ENCODE data around the gene TLCD3B.

Gene TLCD3B

DNA sequence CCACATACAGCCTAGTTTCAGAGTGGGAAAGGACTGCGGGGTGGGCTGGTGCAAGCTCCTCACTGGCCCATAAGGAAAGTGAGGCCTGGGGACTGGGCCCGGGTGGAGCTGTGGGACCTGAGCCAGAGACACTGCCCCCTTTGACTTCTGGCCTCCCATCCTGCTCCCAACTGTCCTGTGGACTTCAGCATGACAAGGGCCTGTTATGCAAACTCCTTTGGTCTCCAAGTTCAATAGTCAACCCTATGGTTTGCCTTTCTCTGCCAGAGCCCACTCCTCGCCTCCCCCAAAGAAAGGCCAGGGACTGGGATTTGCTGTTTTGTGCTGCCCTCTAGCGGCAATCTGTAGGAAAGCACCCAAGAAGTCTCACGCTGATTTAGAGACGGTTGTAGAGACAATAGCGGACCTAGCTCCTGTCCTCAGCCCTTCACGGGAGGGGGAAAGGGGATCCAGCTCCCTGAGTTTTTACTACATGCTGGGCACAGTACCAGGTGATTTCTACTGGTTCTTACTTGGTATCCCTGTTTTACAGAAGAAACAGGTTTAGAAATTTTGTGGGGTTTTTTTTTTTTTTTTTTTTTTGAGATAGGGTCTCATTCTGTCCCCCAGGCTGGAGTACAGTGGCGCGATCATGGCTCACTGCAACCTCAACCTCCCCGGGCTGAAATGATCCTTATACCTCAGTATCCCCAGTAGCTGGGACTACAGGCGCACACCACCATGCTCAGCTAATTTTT is 1.2 kb upstream of the TLCD3B start:
- no peak overlapping the region for H2AFZ ChIP-seq (ENCODE audit: insufficient read depth, low read length, poor library complexity)
- H3K79me2 ChIP-seq (ENCODE audit: control insufficient read depth, insufficient read depth, low read length, poor library complexity): no peaks in the 10 kb centered on the region
- H3K79me1 ChIP-seq (ENCODE audit: low read length): no peaks in the 10 kb centered on the region
- H3K27ac ChIP-seq (ENCODE audit: low read depth, low read length): no peak overlapping the region
- H3K4me1 ChIP-seq (ENCODE audit: control insufficient read depth in 1 of 2, insufficient read depth in 2 of 2, low read length in 2 of 2): no peaks in the 10 kb centered on the region
- no peak overlapping the region for H3K4me2 ChIP-seq (ENCODE audit: low read length)
- H3K27me3 ChIP-seq (ENCODE audit: insufficient read depth, low read length): peaks cover 25% of the 10 kb centered on the region
- no peak overlapping the region for H4K91ac ChIP-seq (ENCODE audit: low read depth, low read length)
- H2BK120ac ChIP-seq (ENCODE audit: insufficient read depth, low read length, poor library complexity): no peak overlapping the region
- peaks cover 2% of the 10 kb centered on the region for H3K9me3 ChIP-seq (ENCODE audit: insufficient read depth, low read depth, low read length)
- H3K18ac ChIP-seq (ENCODE audit: low read length): no peak overlapping the region
- no peak overlapping the region for H2BK5ac ChIP-seq (ENCODE audit: low read depth, low read length, poor library complexity)
- no peak overlapping the region for H3K23ac ChIP-seq (ENCODE audit: low read length)
- H4K12ac ChIP-seq (ENCODE audit: low read depth, low read length): no peak overlapping the region
- no peak overlapping the region for H3K14ac ChIP-seq (ENCODE audit: low read length)
- H3K9ac ChIP-seq (ENCODE audit: low read length): no peak overlapping the region
- H2BK12ac ChIP-seq (ENCODE audit: low read length): no peak overlapping the region
- no peak overlapping the region for H3K4ac ChIP-seq (ENCODE audit: low read depth, low read length)
- no CpG with 5 or more reads among the region's 12 CpGs for WGBS (ENCODE audit: extremely low coverage, insufficient coverage, insufficient read length)
- H2AK5ac ChIP-seq (ENCODE audit: low read length): no peak overlapping the region
- H3K4me3 ChIP-seq (ENCODE audit: low read depth, low read length): no peak overlapping the region
- no peaks in the 10 kb centered on the region for H3K36me3 ChIP-seq (ENCODE audit: control insufficient read depth in 1 of 2, insufficient read depth in 2 of 2, low read length in 2 of 2)
- peak; percentile 33 to 76 for DNase-seq
- H4K8ac ChIP-seq (ENCODE audit: low read depth, low read length): no peak overlapping the region

DNA sequence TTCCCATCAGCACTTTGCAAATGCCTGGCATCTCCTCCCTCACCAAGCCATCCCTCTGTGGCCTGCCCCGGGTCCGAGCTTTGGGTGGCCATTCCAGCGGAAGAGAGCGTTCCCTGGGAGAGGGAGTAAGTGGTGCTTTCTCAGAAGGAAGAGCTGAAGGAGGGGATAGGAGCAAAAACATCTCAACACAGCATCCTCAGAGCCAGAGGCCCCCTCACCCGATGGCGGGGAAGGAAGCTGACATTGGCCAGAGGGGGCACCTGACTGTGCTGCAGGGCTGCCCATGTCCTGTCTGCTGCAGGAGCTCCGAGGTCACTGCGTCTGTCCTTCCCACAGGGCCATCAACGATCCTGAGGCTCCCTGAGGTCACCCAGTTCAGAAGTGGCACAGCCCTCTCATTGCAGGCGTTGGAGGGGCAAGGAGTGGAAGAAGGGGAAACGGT is 427 bp upstream of the TLCD3B start:
- Histone ChIP-seq H3K27ac (ENCODE audit: low read depth, low read length) (no peak overlapping the region), H3K9me3 (ENCODE audit: insufficient read depth, low read depth, low read length) (peaks cover 2% of the 10 kb centered on the region), H4K12ac (ENCODE audit: low read depth, low read length) (no peak overlapping the region), H3K23ac (ENCODE audit: low read length) (no peak overlapping the region), H3K36me3 (ENCODE audit: control insufficient read depth in 1 of 2, insufficient read depth in 2 of 2, low read length in 2 of 2) (no peaks in the 10 kb centered on the region), H3K4me1 (ENCODE audit: control insufficient read depth in 1 of 2, insufficient read depth in 2 of 2, low read length in 2 of 2) (no peaks in the 10 kb centered on the region), H3K27me3 (ENCODE audit: insufficient read depth, low read length) (peaks cover 25% of the 10 kb centered on the region), H2BK120ac (ENCODE audit: insufficient read depth, low read length, poor library complexity) (no peak overlapping the region), H2BK5ac (ENCODE audit: low read depth, low read length, poor library complexity) (no peak overlapping the region), H3K18ac (ENCODE audit: low read length) (no peak overlapping the region), H2BK12ac (ENCODE audit: low read length) (no peak overlapping the region), H3K79me1 (ENCODE audit: low read length) (no peaks in the 10 kb centered on the region), H4K8ac (ENCODE audit: low read depth, low read length) (no peak overlapping the region), H2AFZ (ENCODE audit: insufficient read depth, low read length, poor library complexity) (no peak overlapping the region), H3K4me3 (ENCODE audit: low read depth, low read length) (no peak overlapping the region), H3K4ac (ENCODE audit: low read depth, low read length) (no peak overlapping the region), H3K9ac (ENCODE audit: low read length) (no peak overlapping the region), H3K14ac (ENCODE audit: low read length) (no peak overlapping the region), H3K4me2 (ENCODE audit: low read length) (no peak overlapping the region), H2AK5ac (ENCODE audit: low read length) (no peak overlapping the region), H3K79me2 (ENCODE audit: control insufficient read depth, insufficient read depth, low read length, poor library complexity) (no peaks in the 10 kb centered on the region), H4K91ac (ENCODE audit: low read depth, low read length) (no peak overlapping the region)
- WGBS (ENCODE audit: extremely low coverage, insufficient coverage, insufficient read length): no CpG with 5 or more reads among the region's 11 CpGs
- DNase-seq: no peak

DNA sequence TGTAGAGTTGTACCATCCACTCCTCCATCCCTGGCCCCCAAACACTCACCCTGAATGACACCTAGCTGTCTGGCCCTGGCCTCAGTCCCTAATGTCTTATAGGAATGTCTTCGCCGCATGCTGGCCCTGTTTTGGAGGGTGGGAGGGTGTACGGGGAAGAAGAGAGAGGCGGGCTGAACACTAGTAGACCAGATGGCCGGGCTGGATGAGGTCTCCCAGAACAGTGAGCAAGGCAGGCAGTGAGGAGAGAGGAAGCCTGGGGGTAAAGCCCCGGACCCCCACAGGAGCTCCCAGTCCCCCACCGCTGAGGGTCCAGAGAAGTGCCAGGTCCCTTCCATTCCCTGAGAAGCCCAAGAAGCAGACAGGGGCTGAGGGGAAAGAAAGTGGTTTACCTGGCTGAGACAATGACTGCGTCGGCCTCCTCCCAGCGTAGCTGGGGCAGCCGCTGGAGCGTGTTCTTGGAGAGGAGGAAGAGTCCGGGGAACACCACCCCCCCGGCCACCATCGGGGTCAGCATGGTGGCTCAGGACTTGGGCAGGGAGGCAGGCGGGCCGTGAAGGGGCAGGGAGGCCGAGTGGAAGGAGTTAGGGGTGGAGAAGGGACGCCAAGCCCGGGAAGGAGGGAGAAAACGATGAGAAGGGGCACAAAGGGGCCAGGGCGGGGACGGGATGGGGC is 923 bp downstream of the TLCD3B start:
- Histone ChIP-seq H2AK5ac (ENCODE audit: low read length) (no peak overlapping the region), H3K79me1 (ENCODE audit: low read length) (no peaks in the 10 kb centered on the region), H3K9me3 (ENCODE audit: insufficient read depth, low read depth, low read length) (peaks cover 2% of the 10 kb centered on the region), H3K79me2 (ENCODE audit: control insufficient read depth, insufficient read depth, low read length, poor library complexity) (no peaks in the 10 kb centered on the region), H3K14ac (ENCODE audit: low read length) (no peak overlapping the region), H3K4me3 (ENCODE audit: low read depth, low read length) (no peak overlapping the region), H4K91ac (ENCODE audit: low read depth, low read length) (no peak overlapping the region), H3K27ac (ENCODE audit: low read depth, low read length) (no peak overlapping the region), H3K27me3 (ENCODE audit: insufficient read depth, low read length) (peaks cover 25% of the 10 kb centered on the region), H3K18ac (ENCODE audit: low read length) (no peak overlapping the region), H4K8ac (ENCODE audit: low read depth, low read length) (no peak overlapping the region), H4K12ac (ENCODE audit: low read depth, low read length) (no peak overlapping the region), H2BK5ac (ENCODE audit: low read depth, low read length, poor library complexity) (no peak overlapping the region), H2AFZ (ENCODE audit: insufficient read depth, low read length, poor library complexity) (no peak overlapping the region), H2BK12ac (ENCODE audit: low read length) (no peak overlapping the region), H2BK120ac (ENCODE audit: insufficient read depth, low read length, poor library complexity) (no peak overlapping the region), H3K9ac (ENCODE audit: low read length) (no peak overlapping the region), H3K4me2 (ENCODE audit: low read length) (no peak overlapping the region), H3K36me3 (ENCODE audit: control insufficient read depth in 1 of 2, insufficient read depth in 2 of 2, low read length in 2 of 2) (no peaks in the 10 kb centered on the region), H3K4ac (ENCODE audit: low read depth, low read length) (no peak overlapping the region), H3K23ac (ENCODE audit: low read length) (no peak overlapping the region), H3K4me1 (ENCODE audit: control insufficient read depth in 1 of 2, insufficient read depth in 2 of 2, low read length in 2 of 2) (no peaks in the 10 kb centered on the region)
- no peak for DNase-seq
- no CpG with 5 or more reads among the region's 23 CpGs for WGBS (ENCODE audit: extremely low coverage, insufficient coverage, insufficient read length)

DNA sequence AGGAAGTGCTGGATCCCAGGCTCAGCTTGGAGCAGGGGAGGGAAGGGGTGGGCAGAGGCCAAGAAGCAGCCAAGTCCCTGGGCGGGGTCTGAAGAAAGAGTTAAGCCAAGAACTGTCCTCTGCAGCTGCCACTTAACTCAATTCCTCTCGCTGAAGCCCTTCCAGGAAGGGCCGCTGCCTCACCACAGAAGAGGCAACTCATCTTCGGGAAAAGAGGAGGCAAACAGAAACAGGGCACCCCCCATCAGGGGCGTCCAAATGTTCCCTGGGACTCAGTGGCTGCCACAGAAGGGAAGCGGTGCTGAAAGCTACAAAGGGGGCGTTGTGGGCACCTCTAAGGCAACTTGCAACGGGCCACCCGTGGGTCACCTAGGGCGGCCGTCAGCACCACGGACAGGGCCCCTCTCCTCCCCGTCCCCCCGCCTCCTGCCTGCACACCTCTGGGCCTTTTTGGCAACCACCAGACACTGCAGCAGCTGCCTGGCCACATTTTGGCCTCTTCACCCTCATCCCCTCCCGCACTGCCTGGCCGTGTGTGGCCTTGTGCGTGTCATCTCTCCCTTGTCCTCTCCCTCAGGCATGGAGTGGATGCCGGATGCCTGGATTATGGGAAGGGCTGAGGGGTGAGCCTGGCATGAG is 2.5 kb downstream of the TLCD3B start:
- Histone ChIP-seq H3K18ac (ENCODE audit: low read length) (no peak overlapping the region), H3K79me2 (ENCODE audit: control insufficient read depth, insufficient read depth, low read length, poor library complexity) (no peaks in the 10 kb centered on the region), H2BK5ac (ENCODE audit: low read depth, low read length, poor library complexity) (no peak overlapping the region), H3K4ac (ENCODE audit: low read depth, low read length) (no peak overlapping the region), H3K14ac (ENCODE audit: low read length) (no peak overlapping the region), H3K27me3 (ENCODE audit: insufficient read depth, low read length) (peaks cover 25% of the 10 kb centered on the region), H3K4me1 (ENCODE audit: control insufficient read depth in 1 of 2, insufficient read depth in 2 of 2, low read length in 2 of 2) (no peaks in the 10 kb centered on the region), H3K79me1 (ENCODE audit: low read length) (no peaks in the 10 kb centered on the region), H2AFZ (ENCODE audit: insufficient read depth, low read length, poor library complexity) (no peak overlapping the region), H2BK12ac (ENCODE audit: low read length) (no peak overlapping the region), H3K36me3 (ENCODE audit: control insufficient read depth in 1 of 2, insufficient read depth in 2 of 2, low read length in 2 of 2) (no peaks in the 10 kb centered on the region), H4K91ac (ENCODE audit: low read depth, low read length) (no peak overlapping the region), H2BK120ac (ENCODE audit: insufficient read depth, low read length, poor library complexity) (no peak overlapping the region), H3K4me2 (ENCODE audit: low read length) (no peak overlapping the region), H2AK5ac (ENCODE audit: low read length) (no peak overlapping the region), H3K4me3 (ENCODE audit: low read depth, low read length) (no peak overlapping the region), H3K9me3 (ENCODE audit: insufficient read depth, low read depth, low read length) (peaks cover 2% of the 10 kb centered on the region), H3K27ac (ENCODE audit: low read depth, low read length) (no peak overlapping the region), H4K12ac (ENCODE audit: low read depth, low read length) (no peak overlapping the region), H4K8ac (ENCODE audit: low read depth, low read length) (no peak overlapping the region), H3K9ac (ENCODE audit: low read length) (no peak overlapping the region), H3K23ac (ENCODE audit: low read length) (no peak overlapping the region)
- no CpG with 5 or more reads among the region's 18 CpGs for WGBS (ENCODE audit: extremely low coverage, insufficient coverage, insufficient read length)
- DNase-seq: peak in 1 of 2 donors; percentile 50
